DND-41 (cell line): Measurements from ENCODE around the gene CAV3.

ENCODE experiments used
- ATAC-seq: fragments of 200-7000 bp; cut with Tn5 transposase; 3 replicates; pipeline ENCODE4 v1.9.1; 2021; ENCODE audit warnings: low read depth; ENCODE audit not compliant: insufficient read depth
- DNase-seq: peaks from one replicate; pipeline ENCODE4 v3.0.0-alpha.2; 2020
- H2AFZ ChIP-seq: 2 replicates; pipeline ENCODE4 v1.6.0; 2012; ENCODE audit warnings: low read depth, low read length
- H3K27ac ChIP-seq: 2 replicates; pipeline ENCODE4 v1.5.1; 2012; ENCODE audit warnings: low read length, inconsistent platforms
- H3K27me3 ChIP-seq: fragments of 200-600 bp; sonication (generic); 2 replicates; pipeline ENCODE4 v1.6.0; 2012; ENCODE audit warnings: low read length, mild to moderate bottlenecking, inconsistent platforms; ENCODE audit not compliant: insufficient read depth, poor library complexity
- H3K36me3 ChIP-seq: 2 replicates; pipeline ENCODE4 v1.5.1; 2012; ENCODE audit warnings: low read length, inconsistent platforms; ENCODE audit not compliant: insufficient read depth
- H3K4me1 ChIP-seq: 2 replicates; pipeline ENCODE4 v1.5.1; 2012; ENCODE audit warnings: mild to moderate bottlenecking, low read length; ENCODE audit not compliant: insufficient read depth
- H3K4me2 ChIP-seq: 2 replicates; pipeline ENCODE4 v1.6.0; 2012; ENCODE audit warnings: mild to moderate bottlenecking, moderate library complexity, low read length, inconsistent platforms; ENCODE audit not compliant: insufficient read depth
- H3K4me3 ChIP-seq, 2 experiments: fragments of 200-600 bp in 1 of 2; shearing (Covaris generic) in 1 of 2; 2 replicates each; pipeline ENCODE4 v1.5.1; 2012 to 2016; ENCODE audit warnings: inconsistent platforms in 2 of 2, low read length in 2 of 2, mild to moderate bottlenecking in 2 of 2, low read depth in 1 of 2, moderate library complexity in 1 of 2
- H3K79me2 ChIP-seq: 2 replicates; pipeline ENCODE4 v1.6.0; 2012; ENCODE audit warnings: low read length, inconsistent platforms; ENCODE audit not compliant: insufficient read depth
- H3K9ac ChIP-seq: 2 replicates; pipeline ENCODE4 v1.6.0; 2012; ENCODE audit warnings: low read depth, mild to moderate bottlenecking, inconsistent platforms, low read length, moderate library complexity
- H3K9me3 ChIP-seq: 2 replicates; pipeline ENCODE4 v1.5.1; 2012; ENCODE audit warnings: low read length, moderate library complexity, mild to moderate bottlenecking, inconsistent platforms; ENCODE audit not compliant: insufficient read depth, severe bottlenecking
- H4K20me1 ChIP-seq: 2 replicates; pipeline ENCODE4 v1.6.0; 2012; ENCODE audit warnings: low read length; ENCODE audit not compliant: insufficient read depth
- EZH2 ChIP-seq: IDR thresholded peaks from 3 replicates; pipeline ENCODE4 v1.6.1; 2012; ENCODE audit warnings: borderline replicate concordance, low read depth, mild to moderate bottlenecking, moderate library complexity, low read length, inconsistent platforms; ENCODE audit not compliant: severe bottlenecking
- TF ChIP-seq, protein P1 (sequence below): IDR thresholded peaks from 2 replicates; pipeline ENCODE4 v1.5.1; 2012; ENCODE audit warnings: borderline replicate concordance, low read length, moderate library complexity, mild to moderate bottlenecking; ENCODE audit not compliant: poor library complexity, severe bottlenecking; ENCODE audit errors: extremely low read depth

Gene CAV3

GRCh38 chr3:8761866-8762265 lies 28.3 kb downstream of the CAV3 start:
- no peak for TF ChIP-seq EZH2
- TF ChIP-seq, protein P1, sequence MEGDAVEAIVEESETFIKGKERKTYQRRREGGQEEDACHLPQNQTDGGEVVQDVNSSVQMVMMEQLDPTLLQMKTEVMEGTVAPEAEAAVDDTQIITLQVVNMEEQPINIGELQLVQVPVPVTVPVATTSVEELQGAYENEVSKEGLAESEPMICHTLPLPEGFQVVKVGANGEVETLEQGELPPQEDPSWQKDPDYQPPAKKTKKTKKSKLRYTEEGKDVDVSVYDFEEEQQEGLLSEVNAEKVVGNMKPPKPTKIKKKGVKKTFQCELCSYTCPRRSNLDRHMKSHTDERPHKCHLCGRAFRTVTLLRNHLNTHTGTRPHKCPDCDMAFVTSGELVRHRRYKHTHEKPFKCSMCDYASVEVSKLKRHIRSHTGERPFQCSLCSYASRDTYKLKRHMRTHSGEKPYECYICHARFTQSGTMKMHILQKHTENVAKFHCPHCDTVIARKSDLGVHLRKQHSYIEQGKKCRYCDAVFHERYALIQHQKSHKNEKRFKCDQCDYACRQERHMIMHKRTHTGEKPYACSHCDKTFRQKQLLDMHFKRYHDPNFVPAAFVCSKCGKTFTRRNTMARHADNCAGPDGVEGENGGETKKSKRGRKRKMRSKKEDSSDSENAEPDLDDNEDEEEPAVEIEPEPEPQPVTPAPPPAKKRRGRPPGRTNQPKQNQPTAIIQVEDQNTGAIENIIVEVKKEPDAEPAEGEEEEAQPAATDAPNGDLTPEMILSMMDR = no peak
- H2AFZ ChIP-seq = no peak overlapping the region
- no peak overlapping the region for H3K4me3 ChIP-seq
- no peak overlapping the region for H3K27ac ChIP-seq
- no peaks in the 10 kb centered on the region for H3K9me3 ChIP-seq
- H3K36me3 ChIP-seq = no peaks in the 10 kb centered on the region
- no peaks in the 10 kb centered on the region for H4K20me1 ChIP-seq
- no peaks in the 10 kb centered on the region for H3K79me2 ChIP-seq
- no peak for DNase-seq
- no peak for ATAC-seq
- H3K4me1 ChIP-seq = no peaks in the 10 kb centered on the region
- no peak overlapping the region for H3K4me2 ChIP-seq
- H3K27me3 ChIP-seq = no peaks in the 10 kb centered on the region
- no peak overlapping the region for H3K9ac ChIP-seq

GRCh38 chr3:8762607-8763377 lies 29.2 kb downstream of the CAV3 start:
- no peak overlapping the region for H3K9ac ChIP-seq
- H3K4me3 ChIP-seq = no peak overlapping the region
- DNase-seq = no peak
- H3K27me3 ChIP-seq = no peaks in the 10 kb centered on the region
- H3K27ac ChIP-seq = no peak overlapping the region
- H3K9me3 ChIP-seq = no peaks in the 10 kb centered on the region
- H4K20me1 ChIP-seq = no peaks in the 10 kb centered on the region
- ATAC-seq = no peak
- H3K36me3 ChIP-seq = no peaks in the 10 kb centered on the region
- H3K79me2 ChIP-seq = no peaks in the 10 kb centered on the region
- H3K4me1 ChIP-seq = no peaks in the 10 kb centered on the region
- no peak overlapping the region for H3K4me2 ChIP-seq
- no peak for TF ChIP-seq EZH2
- TF ChIP-seq, protein P1 = no peak
- H2AFZ ChIP-seq = no peak overlapping the region

- H3K4me3 ChIP-seq = no peak overlapping the region
- no peaks in the 10 kb centered on the region for H3K79me2 ChIP-seq
- no peak overlapping the region for H3K4me2 ChIP-seq
Measured at GRCh38 chr3:8764528-8764927, 30.9 kb downstream of the CAV3 start.

More at GRCh38 chr3:8764528-8764927, 30.9 kb downstream of the CAV3 start:
- peaks cover 8% of the 10 kb centered on the region for H3K9me3 ChIP-seq
- no peak for DNase-seq
- no peaks in the 10 kb centered on the region for H4K20me1 ChIP-seq
- H3K36me3 ChIP-seq = no peaks in the 10 kb centered on the region
- no peak for TF ChIP-seq EZH2
- TF ChIP-seq, protein P1 = no peak
- no peak overlapping the region for H2AFZ ChIP-seq
- ATAC-seq = no peak
- H3K27ac ChIP-seq = no peak overlapping the region
- no peak overlapping the region for H3K9ac ChIP-seq
- H3K4me1 ChIP-seq = no peaks in the 10 kb centered on the region
- H3K27me3 ChIP-seq = no peaks in the 10 kb centered on the region
